ENCODE results near the gene PACRG.

PACRG gene

GRCh38 chr6:163209005-163209404 lies 481.2 kb downstream of the PACRG start:
- no peak for ATAC-seq
- Mint-ChIP-seq H3K9me3 (peaks cover 10 to 19% of the 10 kb centered on the region in 2 donors), H3K27me3 (peaks cover 8% of the 10 kb centered on the region), H3K4me3 (no peak overlapping the region), H3K4me1 (no peaks in the 10 kb centered on the region), H3K27ac (no peak overlapping the region)
- DNase-seq, result no peak

GRCh38 chr6:163212123-163212522 lies 484.3 kb downstream of the PACRG start:
- Mint-ChIP-seq H3K27ac (no peak overlapping the region), H3K27me3 (peaks cover 20% of the 10 kb centered on the region), H3K4me3 (no peak overlapping the region), H3K4me1 (no peaks in the 10 kb centered on the region), H3K9me3 (peaks cover 10 to 14% of the 10 kb centered on the region in 2 donors)
- DNase-seq (no peak), ATAC-seq (no peak)

- no peak for ATAC-seq
- Mint-ChIP-seq H3K4me3 (no peak overlapping the region), H3K27ac (no peak overlapping the region), H3K9me3 (peaks cover 10 to 14% of the 10 kb centered on the region in 2 donors), H3K4me1 (no peaks in the 10 kb centered on the region), H3K27me3 (peaks cover 31% of the 10 kb centered on the region)
- DNase-seq, result no peak
Measured at GRCh38 chr6:163214259-163214658, 486.5 kb downstream of the PACRG start.

GRCh38 chr6:163218361-163218894 lies 490.7 kb downstream of the PACRG start:
- Mint-ChIP-seq H3K4me3 (no peak overlapping the region), H3K4me1 (no peaks in the 10 kb centered on the region), H3K9me3 (peaks cover 2 to 3% of the 10 kb centered on the region in 2 donors), H3K27ac (no peak overlapping the region), H3K27me3 (peaks cover 28% of the 10 kb centered on the region)
- ATAC-seq (no peak), DNase-seq (no peak)

- ATAC-seq (no peak), DNase-seq (no peak)
- H3K9me3 Mint-ChIP-seq, result peaks cover 4 to 6% of the 10 kb centered on the region in 2 donors
- no peaks in the 10 kb centered on the region for H3K4me1 Mint-ChIP-seq
- H3K4me3 Mint-ChIP-seq, result no peak overlapping the region
- H3K27ac Mint-ChIP-seq, result no peak overlapping the region
- peaks cover 8% of the 10 kb centered on the region for H3K27me3 Mint-ChIP-seq
Measured at GRCh38 chr6:163226181-163226835, 498.5 kb downstream of the PACRG start.

GRCh38 chr6:163226836-163227485 lies 499.2 kb downstream of the PACRG start:
- no peaks in the 10 kb centered on the region for H3K4me1 Mint-ChIP-seq
- no peak overlapping the region for H3K27ac Mint-ChIP-seq
- no peak for DNase-seq
- H3K4me3 Mint-ChIP-seq, result no peak overlapping the region
- peaks cover 10% of the 10 kb centered on the region for H3K27me3 Mint-ChIP-seq
- H3K9me3 Mint-ChIP-seq, result peaks cover 4 to 6% of the 10 kb centered on the region in 2 donors
- ATAC-seq, result no peak

GRCh38 chr6:163228041-163228440 lies 500.3 kb downstream of the PACRG start:
- H3K4me3 Mint-ChIP-seq, result no peak overlapping the region
- DNase-seq, result no peak
- H3K27ac Mint-ChIP-seq, result no peak overlapping the region
- ATAC-seq, result no peak
- H3K4me1 Mint-ChIP-seq, result no peaks in the 10 kb centered on the region
- H3K9me3 Mint-ChIP-seq, result peaks cover 4 to 6% of the 10 kb centered on the region in 2 donors
- peaks cover 17% of the 10 kb centered on the region for H3K27me3 Mint-ChIP-seq

GRCh38 chr6:163229050-163229449 lies 501.3 kb downstream of the PACRG start:
- Mint-ChIP-seq H3K27ac (no peak overlapping the region), H3K27me3 (peaks cover 17% of the 10 kb centered on the region), H3K4me1 (no peaks in the 10 kb centered on the region), H3K9me3 (no peaks in the 10 kb centered on the region), H3K4me3 (no peak overlapping the region)
- ATAC-seq (no peak), DNase-seq (no peak)

GRCh38 chr6:163230901-163231300 lies 503.1 kb downstream of the PACRG start:
- ATAC-seq (no peak), DNase-seq (no peak)
- H3K27ac Mint-ChIP-seq, result no peak overlapping the region
- H3K9me3 Mint-ChIP-seq, result no peaks in the 10 kb centered on the region
- H3K4me1 Mint-ChIP-seq, result no peaks in the 10 kb centered on the region
- H3K4me3 Mint-ChIP-seq, result no peak overlapping the region
- peaks cover 13% of the 10 kb centered on the region for H3K27me3 Mint-ChIP-seq

GRCh38 chr6:163231356-163232014 lies 503.7 kb downstream of the PACRG start:
- Mint-ChIP-seq H3K4me1 (no peaks in the 10 kb centered on the region), H3K4me3 (no peak overlapping the region), H3K27me3 (peaks cover 12% of the 10 kb centered on the region), H3K9me3 (no peaks in the 10 kb centered on the region), H3K27ac (no peak overlapping the region)
- ATAC-seq, result no peak
- no peak for DNase-seq

GRCh38 chr6:163232015-163232523 lies 504.3 kb downstream of the PACRG start:
- ATAC-seq (no peak), DNase-seq (no peak)
- Mint-ChIP-seq H3K9me3 (no peaks in the 10 kb centered on the region), H3K4me3 (no peak overlapping the region), H3K27ac (no peak overlapping the region), H3K27me3 (peaks cover 14% of the 10 kb centered on the region), H3K4me1 (no peaks in the 10 kb centered on the region)

- H3K27me3 Mint-ChIP-seq, result peaks cover 14% of the 10 kb centered on the region
- ATAC-seq (peak; percentile 53), DNase-seq (no peak)
- no peaks in the 10 kb centered on the region for H3K4me1 Mint-ChIP-seq
- H3K9me3 Mint-ChIP-seq, result no peaks in the 10 kb centered on the region
- H3K27ac Mint-ChIP-seq, result no peak overlapping the region
- no peak overlapping the region for H3K4me3 Mint-ChIP-seq
Measured at GRCh38 chr6:163232649-163233048, 504.9 kb downstream of the PACRG start.

- H3K27me3 Mint-ChIP-seq, result peaks cover 35% of the 10 kb centered on the region
- no peaks in the 10 kb centered on the region for H3K4me1 Mint-ChIP-seq
- H3K27ac Mint-ChIP-seq, result no peak overlapping the region
- no peak overlapping the region for H3K4me3 Mint-ChIP-seq
- no peaks in the 10 kb centered on the region for H3K9me3 Mint-ChIP-seq
- ATAC-seq (no peak), DNase-seq (no peak)
Measured at GRCh38 chr6:163237110-163237509, 509.3 kb downstream of the PACRG start.

GRCh38 chr6:163239572-163240340 lies 512.0 kb downstream of the PACRG start:
- DNase-seq (no peak), ATAC-seq (peak; percentile 26)
- Mint-ChIP-seq H3K4me1 (no peaks in the 10 kb centered on the region), H3K4me3 (no peak overlapping the region), H3K27me3 (peaks cover 38% of the 10 kb centered on the region), H3K9me3 (no peaks in the 10 kb centered on the region), H3K27ac (no peak overlapping the region)

GRCh38 chr6:163240556-163240955 lies 512.8 kb downstream of the PACRG start:
- no peak overlapping the region for H3K4me3 Mint-ChIP-seq
- no peaks in the 10 kb centered on the region for H3K9me3 Mint-ChIP-seq
- peaks cover 38% of the 10 kb centered on the region for H3K27me3 Mint-ChIP-seq
- DNase-seq, result no peak
- no peak overlapping the region for H3K27ac Mint-ChIP-seq
- ATAC-seq, result no peak
- H3K4me1 Mint-ChIP-seq, result no peaks in the 10 kb centered on the region

All from stimulated activated naive CD8-positive, alpha-beta T cell treated with anti-CD3 and anti-CD28 coated beads, Interleukin-15, amount 100 ng/mL, for 72 hours (primary cell).